Subcutaneous abdominal adipose tissue (tissue), 5 donors: ENCODE results near the gene HOMER2.

ENCODE experiments used
- H3K27ac ChIP-seq: one replicate; pipeline ENCODE4 v1.7.0; 2013; ENCODE audit warnings: low read depth, mild to moderate bottlenecking, inconsistent platforms, low read length, moderate library complexity
- H3K27me3 ChIP-seq, 5 donors: one replicate each; pipeline ENCODE4 v1.7.0; 2013; ENCODE audit warnings: low read length in 5 of 5, inconsistent platforms in 1 of 5; ENCODE audit not compliant: control insufficient read depth in 5 of 5, insufficient read depth in 4 of 5
- H3K36me3 ChIP-seq, 5 donors: one replicate each; pipeline ENCODE4 v1.7.0; 2013; ENCODE audit warnings: low read length in 5 of 5; ENCODE audit not compliant: control insufficient read depth in 5 of 5, insufficient read depth in 5 of 5
- H3K4me1 ChIP-seq, 5 donors: one replicate each; pipeline ENCODE4 v1.7.0; 2013; ENCODE audit warnings: low read length in 5 of 5, mild to moderate bottlenecking in 3 of 5, moderate library complexity in 1 of 5; ENCODE audit not compliant: control insufficient read depth in 5 of 5, insufficient read depth in 5 of 5
- H3K4me3 ChIP-seq, 5 donors: one replicate each; pipeline ENCODE4 v1.7.0; 2013; ENCODE audit warnings: low read length in 5 of 5, low read depth in 1 of 5
- H3K9ac ChIP-seq, 5 donors: one replicate each; pipeline ENCODE4 v1.7.0; 2013; ENCODE audit warnings: low read length in 5 of 5, mild to moderate bottlenecking in 4 of 5, moderate library complexity in 3 of 5
- H3K9me3 ChIP-seq, 5 donors: one replicate each; pipeline ENCODE4 v1.7.0; 2013; ENCODE audit warnings: low read length in 5 of 5; ENCODE audit not compliant: control insufficient read depth in 5 of 5
- donor health status: healthy.
- donor health status: healthy.
- donor health status: healthy.
- donor health status: healthy.
- donor health status: healthy.

Gene HOMER2

DNA sequence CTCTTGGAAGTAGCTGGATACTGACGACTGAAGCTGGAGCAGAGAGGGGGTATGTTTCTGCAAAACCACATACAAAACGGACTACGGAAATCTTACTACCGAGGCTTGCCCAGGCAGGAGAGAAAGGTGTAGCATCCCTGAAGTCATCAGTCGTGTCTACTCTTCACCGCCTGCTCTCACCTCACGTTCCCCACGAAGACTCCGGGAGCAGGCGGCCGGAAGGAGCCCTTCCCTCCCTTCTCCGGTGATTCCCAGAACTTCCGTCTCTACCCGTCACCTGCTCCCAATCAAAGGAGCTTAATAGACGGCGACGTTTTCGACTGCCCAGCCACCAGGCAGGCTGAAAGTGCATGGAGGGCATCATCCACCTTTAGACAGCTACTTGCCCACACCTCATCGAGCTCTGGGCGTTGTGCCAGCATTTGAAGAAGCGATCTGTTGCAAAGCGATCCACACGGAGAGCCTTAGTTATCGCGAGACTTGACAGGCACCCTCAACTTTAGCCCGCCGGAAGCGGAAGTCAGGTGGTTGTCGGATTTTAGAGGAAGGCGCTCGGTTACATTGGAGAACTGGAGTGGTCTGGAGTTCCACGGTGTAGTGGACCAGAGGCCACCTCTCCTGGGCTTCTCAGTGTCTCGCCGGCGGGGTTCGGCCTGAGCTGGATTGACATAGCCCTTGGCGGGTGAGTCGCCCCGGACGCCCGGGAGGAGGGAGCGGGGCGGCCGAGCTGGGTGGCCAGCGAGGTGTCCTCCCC, 33.3 kb upstream of the HOMER2 start, which contains the start of gene RAMAC:
Gene RAMAC (plus strand): TSS at position 523 of the 754 bp plus-strand sequence. CDS start 2,809 bp downstream, outside the sequence.
- H3K36me3 ChIP-seq = peaks cover 8 to 17% (median 11%) of the 10 kb centered on the region in 5 donors
- H3K4me3 ChIP-seq = peak within 1 kb of the TSS; percentile 86 to 100 (median 97)
- H3K4me1 ChIP-seq = peaks cover 6 to 20% (median 19%) of the 10 kb centered on the region in 5 donors
- H3K9ac ChIP-seq = peak within 1 kb of the TSS; percentile 70 to 95 (median 89)
- no peaks in the 10 kb centered on the region for H3K27me3 ChIP-seq
- H3K27ac ChIP-seq = peak within 1 kb of the TSS; percentile 40
- no peaks in the 10 kb centered on the region for H3K9me3 ChIP-seq

DNA sequence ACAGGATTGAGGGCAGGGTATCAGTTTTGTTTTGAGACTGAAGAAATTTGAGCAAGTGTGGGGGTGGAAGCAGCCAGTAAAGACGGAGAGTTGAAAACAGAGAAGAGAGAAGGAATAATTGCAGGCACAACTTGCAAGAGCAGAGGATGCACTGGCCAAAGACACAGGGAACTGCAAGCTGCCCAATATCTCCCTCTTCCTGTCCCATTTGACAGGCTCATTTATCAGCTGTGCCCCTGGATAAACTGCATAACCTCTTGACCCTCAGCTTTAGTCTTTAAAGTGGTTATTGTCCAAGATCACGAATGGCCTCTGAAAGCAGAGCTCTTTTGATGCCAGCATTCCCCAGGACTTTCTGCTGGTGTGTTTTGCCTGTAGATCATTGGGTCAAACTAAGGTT, 28.5 kb upstream of the HOMER2 start:
- H3K4me1 ChIP-seq = peaks cover 6 to 9% (median 9%) of the 10 kb centered on the region in 5 donors
- no peak overlapping the region for H3K27ac ChIP-seq
- no peaks in the 10 kb centered on the region for H3K36me3 ChIP-seq

DNA sequence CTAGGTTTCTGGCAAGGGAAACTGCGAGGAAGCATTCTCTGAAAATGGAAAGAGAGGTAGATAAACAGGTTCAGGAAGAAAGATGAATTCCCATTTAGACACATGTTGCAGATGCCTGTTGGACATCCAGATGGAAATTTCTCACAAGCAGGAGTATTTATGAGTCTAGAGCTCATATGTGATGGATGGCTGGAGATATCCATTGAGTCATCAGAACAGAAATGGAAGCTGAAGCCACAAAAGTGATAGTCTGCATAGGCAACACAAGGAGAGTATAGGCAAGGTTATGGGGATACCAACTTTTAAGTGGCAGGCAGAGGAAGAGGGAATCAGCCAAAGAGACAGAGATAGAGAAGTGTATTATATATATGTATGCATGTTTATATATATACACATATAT, 27.2 kb upstream of the HOMER2 start:
- Histone ChIP-seq H3K27me3 (no peaks in the 10 kb centered on the region), H3K9ac (no peak overlapping the region), H3K36me3 (no peaks in the 10 kb centered on the region), H3K4me1 (no peaks in the 10 kb centered on the region), H3K4me3 (no peak overlapping the region), H3K27ac (no peak overlapping the region), H3K9me3 (no peaks in the 10 kb centered on the region)

More for the DNA sequence above, 28.5 kb upstream of the HOMER2 start:
- no peaks in the 10 kb centered on the region for H3K27me3 ChIP-seq
- no peaks in the 10 kb centered on the region for H3K9me3 ChIP-seq
- H3K9ac ChIP-seq = no peak overlapping the region
- no peak overlapping the region for H3K4me3 ChIP-seq

DNA sequence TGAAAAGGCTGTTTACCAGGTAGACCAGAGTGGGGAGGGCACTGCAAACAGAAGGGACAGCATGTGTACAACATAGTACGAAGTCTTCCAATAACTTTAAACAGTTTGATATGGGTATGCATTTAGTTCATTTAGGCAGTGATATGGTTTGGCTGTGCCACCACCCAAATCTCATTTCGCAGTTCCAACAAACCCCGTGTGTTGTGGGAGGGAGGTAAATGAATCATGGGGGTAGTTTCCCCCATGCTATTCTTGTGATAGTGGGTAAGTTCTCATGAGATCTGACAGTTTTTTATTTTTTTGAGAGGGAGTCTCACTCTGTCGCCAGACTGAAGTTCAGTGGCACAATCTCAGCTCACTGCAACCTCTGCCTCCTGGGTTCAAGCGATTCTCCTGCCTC, 25.9 kb upstream of the HOMER2 start:
- no peak overlapping the region for H3K4me3 ChIP-seq
- H3K36me3 ChIP-seq = no peaks in the 10 kb centered on the region
- no peaks in the 10 kb centered on the region for H3K4me1 ChIP-seq
- H3K27me3 ChIP-seq = no peaks in the 10 kb centered on the region
- no peaks in the 10 kb centered on the region for H3K9me3 ChIP-seq
- H3K27ac ChIP-seq = no peak overlapping the region
- H3K9ac ChIP-seq = no peak overlapping the region

DNA sequence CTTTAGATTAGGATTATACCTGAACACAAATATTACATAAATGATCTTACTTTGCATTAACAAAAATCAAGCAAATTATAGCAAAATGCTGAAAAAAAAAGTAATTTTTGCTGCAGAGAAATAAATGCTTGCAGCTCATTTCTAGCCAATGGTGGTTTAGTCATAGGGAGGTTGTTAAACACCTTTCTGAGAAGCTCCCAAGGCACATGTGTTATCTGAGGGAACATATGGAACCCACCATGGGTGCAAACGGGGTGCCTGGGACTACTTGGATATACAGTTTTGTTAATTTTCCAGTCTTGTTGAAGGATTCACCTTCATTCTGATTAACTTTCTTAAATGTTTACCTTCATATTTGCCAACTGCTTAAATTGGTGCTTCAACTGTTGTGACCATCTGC, 24.6 kb upstream of the HOMER2 start:
- Histone ChIP-seq H3K9ac (no peak overlapping the region), H3K36me3 (no peaks in the 10 kb centered on the region), H3K27ac (no peak overlapping the region), H3K4me3 (no peak overlapping the region), H3K4me1 (no peaks in the 10 kb centered on the region), H3K27me3 (no peaks in the 10 kb centered on the region), H3K9me3 (no peaks in the 10 kb centered on the region)

DNA sequence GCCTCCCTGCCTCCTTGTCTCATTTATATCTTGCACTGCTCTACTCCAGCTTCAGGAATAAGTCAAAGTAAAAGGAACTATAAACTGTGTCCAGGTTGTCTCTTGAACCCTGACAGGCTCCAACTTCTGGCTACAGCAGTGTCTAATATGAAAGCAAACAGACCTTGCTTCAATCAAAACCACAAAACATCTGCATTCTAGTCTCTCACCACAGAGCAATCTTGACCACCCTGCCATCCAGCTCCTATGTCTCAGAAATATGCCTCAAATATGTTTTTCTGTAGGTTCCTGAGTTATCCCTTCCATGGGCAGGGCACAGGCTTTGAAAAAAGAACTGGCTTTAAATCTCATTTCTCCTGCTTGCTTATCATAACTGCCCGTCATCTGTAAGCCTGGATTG, 20.5 kb upstream of the HOMER2 start:
- Histone ChIP-seq H3K4me1 (no peaks in the 10 kb centered on the region), H3K9me3 (no peaks in the 10 kb centered on the region), H3K4me3 (no peak overlapping the region), H3K27ac (no peak overlapping the region), H3K36me3 (no peaks in the 10 kb centered on the region), H3K9ac (no peak overlapping the region), H3K27me3 (no peaks in the 10 kb centered on the region)

DNA sequence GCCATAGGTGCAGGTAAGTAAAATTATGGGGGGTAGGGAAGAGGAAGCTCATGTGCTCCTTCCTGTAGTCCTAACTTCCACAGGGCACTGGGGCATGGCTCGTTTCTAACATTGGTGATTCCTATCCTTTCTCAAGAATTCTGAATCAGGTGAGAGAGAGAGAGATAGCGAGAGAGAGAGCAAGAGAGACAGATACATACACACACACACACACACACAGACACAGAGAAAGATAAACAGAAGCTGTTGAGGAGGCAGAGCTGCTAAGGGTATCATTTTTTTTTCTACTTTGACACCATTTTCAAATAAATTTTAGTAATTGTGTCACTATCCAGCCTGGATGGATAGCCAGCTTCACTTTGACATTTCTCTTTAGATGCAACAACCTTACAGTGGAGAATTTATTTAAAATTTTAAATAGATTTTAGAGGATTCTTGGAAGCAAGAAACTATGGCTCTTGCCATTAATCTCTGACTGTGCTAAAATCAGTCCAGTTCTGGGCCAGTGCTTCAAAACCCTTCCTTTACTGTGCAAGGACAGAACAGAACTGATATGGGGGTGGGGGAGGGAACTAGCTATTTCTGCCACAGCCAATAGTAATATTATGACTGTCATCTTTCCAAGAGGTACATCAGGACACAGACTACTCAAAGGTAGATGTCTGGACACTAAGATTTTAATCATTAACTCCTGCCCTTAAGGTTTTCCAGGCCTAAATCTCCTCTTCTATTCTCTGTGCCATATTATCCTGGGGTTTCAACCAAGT, 18.9 kb upstream of the HOMER2 start:
- no peak overlapping the region for H3K9ac ChIP-seq
- no peak overlapping the region for H3K27ac ChIP-seq

DNA sequence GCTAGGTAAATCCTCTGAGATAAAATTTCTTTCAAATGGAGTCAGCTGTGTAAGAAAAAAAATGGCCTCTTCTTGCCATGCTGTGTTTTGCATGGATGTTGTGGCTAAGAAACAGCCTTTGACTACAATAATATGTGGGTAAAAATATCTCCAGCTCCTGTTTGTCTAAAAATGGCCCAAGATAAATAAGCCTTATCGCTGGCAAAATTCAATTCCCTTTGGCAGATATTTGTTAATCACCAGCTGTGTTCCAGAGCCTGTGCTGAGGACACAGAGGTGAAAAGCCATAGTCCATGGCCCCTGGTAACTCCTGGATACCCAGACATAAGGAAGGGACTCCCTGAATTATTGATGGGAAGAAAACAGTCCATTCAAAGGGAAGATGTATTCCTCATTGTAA, 18.2 kb upstream of the HOMER2 start:
- no peak overlapping the region for H3K4me3 ChIP-seq
- H3K27me3 ChIP-seq = no peaks in the 10 kb centered on the region
- no peaks in the 10 kb centered on the region for H3K4me1 ChIP-seq
- no peaks in the 10 kb centered on the region for H3K9me3 ChIP-seq
- H3K36me3 ChIP-seq = no peaks in the 10 kb centered on the region
- H3K9ac ChIP-seq = no peak overlapping the region
- H3K27ac ChIP-seq = no peak overlapping the region

More for the DNA sequence above, 18.9 kb upstream of the HOMER2 start:
- Histone ChIP-seq H3K4me1 (no peaks in the 10 kb centered on the region), H3K4me3 (no peak overlapping the region), H3K36me3 (no peaks in the 10 kb centered on the region), H3K27me3 (no peaks in the 10 kb centered on the region), H3K9me3 (no peaks in the 10 kb centered on the region)

DNA sequence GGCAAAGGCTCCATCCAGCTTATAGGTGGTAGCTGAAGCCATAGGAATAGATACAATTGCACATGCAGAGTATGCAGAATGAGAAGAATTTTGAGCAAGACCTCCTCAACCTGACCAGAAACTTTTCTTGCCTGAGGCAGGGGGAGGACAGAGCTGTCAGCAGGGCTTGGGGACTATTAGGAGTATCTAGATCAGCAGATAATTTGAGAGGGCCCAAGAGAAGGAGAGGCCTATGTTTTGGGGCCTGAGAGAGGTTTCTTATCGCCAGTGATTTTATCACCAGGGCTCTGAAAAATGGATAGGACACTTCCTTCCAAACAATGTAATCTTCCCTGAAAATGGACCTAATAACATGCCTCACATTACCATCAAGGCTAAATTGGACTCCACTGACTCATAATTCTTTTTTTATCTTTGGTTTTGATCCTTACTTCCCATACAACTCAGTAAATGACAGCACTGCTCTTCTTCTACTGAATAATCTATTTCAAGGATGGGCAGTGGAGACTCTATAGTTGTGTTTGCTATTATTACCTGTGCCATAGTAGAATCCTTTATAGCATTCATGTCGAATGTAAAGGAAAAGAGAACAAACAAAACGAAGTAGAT, 17.7 kb upstream of the HOMER2 start:
- H3K36me3 ChIP-seq = no peaks in the 10 kb centered on the region
- H3K9ac ChIP-seq = no peak overlapping the region
- no peaks in the 10 kb centered on the region for H3K27me3 ChIP-seq
- no peaks in the 10 kb centered on the region for H3K9me3 ChIP-seq
- no peaks in the 10 kb centered on the region for H3K4me1 ChIP-seq
- no peak overlapping the region for H3K4me3 ChIP-seq
- no peak overlapping the region for H3K27ac ChIP-seq

DNA sequence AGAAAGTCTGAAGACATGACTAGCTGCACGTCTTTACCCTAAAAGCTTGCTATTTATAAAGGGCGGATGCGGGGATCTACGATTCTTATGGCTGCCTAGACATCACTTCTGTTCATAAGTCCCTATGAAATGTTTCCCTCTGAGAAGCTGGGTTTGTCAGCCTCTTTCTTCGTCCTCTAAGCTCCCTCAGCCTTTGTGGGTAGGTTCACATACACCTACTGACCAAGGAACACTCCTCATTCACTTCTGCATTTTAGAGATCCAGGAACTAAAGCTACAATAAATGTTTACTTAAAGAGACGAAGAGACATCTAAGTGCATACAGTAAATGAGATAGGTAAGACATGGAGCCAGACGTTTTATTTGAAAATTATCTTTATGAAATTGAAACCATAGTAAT, 16.8 kb upstream of the HOMER2 start:
- H3K27me3 ChIP-seq = no peaks in the 10 kb centered on the region
- H3K4me1 ChIP-seq = no peaks in the 10 kb centered on the region
- H3K4me3 ChIP-seq = no peak overlapping the region
- H3K36me3 ChIP-seq = no peaks in the 10 kb centered on the region
- no peak overlapping the region for H3K27ac ChIP-seq
- no peaks in the 10 kb centered on the region for H3K9me3 ChIP-seq
- H3K9ac ChIP-seq = no peak overlapping the region
